Sigmoid colon (tissue), 7 donors: ENCODE results near the gene BTK. TPM values are rescaled to one million over a fixed set of nuclear protein-coding genes. Genes with fewer than 3 reads are reported as not detected.

Source experiments
- DNase-seq: peaks from one replicate; pipeline ENCODE4 v3.0.0-alpha.2; 2019
- H3K27ac ChIP-seq, 4 donors: fragments of 200-600 bp; sonication (generic); one replicate each; pipeline ENCODE4 v1.5.1; 2016 to 2019; ENCODE audit warnings: mild to moderate bottlenecking in 1 of 4
- H3K27me3 ChIP-seq, 3 donors: fragments of 200-600 bp; sonication (generic); one replicate each; pipeline ENCODE4 v1.5.1; 2019; ENCODE audit warnings: mild to moderate bottlenecking in 1 of 3
- H3K36me3 ChIP-seq, 4 donors: fragments of 200-600 bp; sonication (generic); one replicate each; pipeline ENCODE4 v1.5.1; 2016 to 2019
- H3K4me1 ChIP-seq, 4 donors: fragments of 200-600 bp; sonication (generic); one replicate each; pipeline ENCODE4 v1.5.1; 2017 to 2019
- H3K4me3 ChIP-seq, 4 donors: fragments of 200-600 bp; sonication (generic); one replicate each; pipeline ENCODE4 v1.5.1; 2017 to 2019; ENCODE audit warnings: mild to moderate bottlenecking in 2 of 4, moderate library complexity in 1 of 4
- H3K9me3 ChIP-seq, 4 donors: fragments of 200-600 bp in 3 of 4; sonication (generic) in 3 of 4; one replicate each; pipeline versions ENCODE4 v1.5.1 to v1.6.1; 2013 to 2019
- EP300 ChIP-seq, 4 donors: sonication (generic); formaldehyde crosslinking; IDR thresholded peaks; one replicate each; pipeline ENCODE4 v1.6.1; 2017; ENCODE audit warnings: antibody characterized with exemption in 4 of 4
- POLR2A ChIP-seq, 2 donors: fragments of 450-650 bp; IDR thresholded peaks; one replicate each; pipeline ENCODE4 v1.6.1; 2016; ENCODE audit warnings: antibody characterized with exemption in 2 of 2, mild to moderate bottlenecking in 2 of 2, moderate library complexity in 2 of 2
- POLR2AphosphoS5 ChIP-seq, 4 donors: sonication (generic); formaldehyde crosslinking; IDR thresholded peaks; one replicate each; pipeline ENCODE4 v1.6.1; 2017; ENCODE audit warnings: antibody characterized with exemption in 4 of 4
- WGBS, 2 donors: extraction: QIAGEN DNeasy Blood & Tissue Kit; methylation state at CpG; one replicate each; pipeline ENCODE4 v1.1.7; 2013; 5-methylcytosine and 5-hydroxymethylcytosine counted together
- intact Hi-C: fragments of 100-400 bp; cut with DNase I; formaldehyde crosslinking; loops from one replicate; pipeline ENCODE4 v1.15.1; 2023
- polyA plus RNA-seq, 3 donors: library from polyadenylated mRNA; stranded (reverse); fragments of 200-250 nt; gene quantifications; one replicate each; pipeline ENCODE4 v1.2.3, GENCODE V29; 2013
- total RNA-seq, 4 donors: library from RNA; depleted of rRNA; stranded (reverse); fragments of >200 nt; gene quantifications; one replicate each; pipeline ENCODE4 v1.1.0, GENCODE V29; 2016
- TF ChIP-seq, protein P1 (sequence below), 4 experiments: fragments of 450-650 bp in 3 of 4; fragments of 200-600 bp in 1 of 4; IDR thresholded peaks; one replicate each; pipeline ENCODE4 v1.5.1; 2016 to 2019; ENCODE audit warnings: antibody characterized with exemption in 4 of 4, mild to moderate bottlenecking in 3 of 4, moderate library complexity in 2 of 4
- donor health status: healthy with polysubstance abuse.
- donor health status: Bipolar disorder and iron deficiency.
- donor health status: healthy.

Gene BTK
- total and polyA plus RNA-seq, 7 donors, result 4.2 to 23.2 (median 5.8) TPM

GRCh38 chrX:101386542-101386885 is 523 bp upstream of the BTK start:
- no peaks in the 10 kb centered on the region for H3K36me3 ChIP-seq
- no peaks in the 10 kb centered on the region for H3K9me3 ChIP-seq
- no peak overlapping the region for H3K27ac ChIP-seq
- intact Hi-C loops, result no loop called here
- H3K27me3 ChIP-seq, result no peaks in the 10 kb centered on the region
- WGBS, 2 donors, result 60 to 87% methylated on average over 6 of the region's 6 CpGs
- TF ChIP-seq POLR2AphosphoS5 (IDR thresholded peaks at IDR 0.05), result no peak
- no peak for TF ChIP-seq POLR2A (IDR thresholded peaks at IDR 0.05)
- TF ChIP-seq, protein P1, sequence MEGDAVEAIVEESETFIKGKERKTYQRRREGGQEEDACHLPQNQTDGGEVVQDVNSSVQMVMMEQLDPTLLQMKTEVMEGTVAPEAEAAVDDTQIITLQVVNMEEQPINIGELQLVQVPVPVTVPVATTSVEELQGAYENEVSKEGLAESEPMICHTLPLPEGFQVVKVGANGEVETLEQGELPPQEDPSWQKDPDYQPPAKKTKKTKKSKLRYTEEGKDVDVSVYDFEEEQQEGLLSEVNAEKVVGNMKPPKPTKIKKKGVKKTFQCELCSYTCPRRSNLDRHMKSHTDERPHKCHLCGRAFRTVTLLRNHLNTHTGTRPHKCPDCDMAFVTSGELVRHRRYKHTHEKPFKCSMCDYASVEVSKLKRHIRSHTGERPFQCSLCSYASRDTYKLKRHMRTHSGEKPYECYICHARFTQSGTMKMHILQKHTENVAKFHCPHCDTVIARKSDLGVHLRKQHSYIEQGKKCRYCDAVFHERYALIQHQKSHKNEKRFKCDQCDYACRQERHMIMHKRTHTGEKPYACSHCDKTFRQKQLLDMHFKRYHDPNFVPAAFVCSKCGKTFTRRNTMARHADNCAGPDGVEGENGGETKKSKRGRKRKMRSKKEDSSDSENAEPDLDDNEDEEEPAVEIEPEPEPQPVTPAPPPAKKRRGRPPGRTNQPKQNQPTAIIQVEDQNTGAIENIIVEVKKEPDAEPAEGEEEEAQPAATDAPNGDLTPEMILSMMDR (IDR thresholded peaks at IDR 0.05), result no peak
- no peak for TF ChIP-seq EP300 (IDR thresholded peaks at IDR 0.05)
- peaks cover 0 to 1% (median 0%) of the 10 kb centered on the region in 4 donors for H3K4me1 ChIP-seq
- H3K4me3 ChIP-seq, result no peak overlapping the region
- DNase-seq, result no peak

DNA sequence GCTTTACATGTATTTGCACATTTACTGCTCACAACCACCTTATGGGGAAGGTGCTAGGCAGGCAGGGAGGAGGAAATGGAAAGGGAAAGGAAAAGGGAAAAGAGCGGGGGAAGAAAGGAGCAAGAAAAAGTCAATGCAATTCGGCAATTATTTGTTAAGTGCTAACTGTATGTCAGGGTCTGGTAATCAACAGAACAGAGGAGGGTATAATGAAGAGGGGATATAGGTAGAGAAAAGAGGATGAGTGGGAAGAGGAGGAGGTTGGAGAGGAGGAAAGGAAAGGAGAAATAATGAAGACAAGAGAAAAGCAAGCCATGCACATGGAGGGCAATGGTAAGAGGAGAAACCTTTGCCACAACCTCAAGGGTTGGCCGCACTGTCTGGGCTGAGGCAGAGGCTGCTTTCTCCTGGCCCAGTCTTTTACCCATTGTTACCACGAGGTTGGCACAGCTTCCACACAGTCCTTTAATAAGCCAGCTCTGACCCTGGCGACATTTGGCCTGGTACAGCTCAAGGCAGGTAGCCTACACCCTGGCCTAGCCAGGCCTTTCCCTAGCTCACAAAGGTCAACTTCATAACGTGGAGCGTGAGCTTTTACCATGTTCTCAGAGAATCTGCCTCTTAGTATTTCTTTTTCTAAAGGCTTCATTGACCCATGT is 836 bp downstream of the BTK start:
- H3K4me3 ChIP-seq, result peak overlapping the region in 1 of 4 donors; percentile 11
- TF ChIP-seq POLR2AphosphoS5 (IDR thresholded peaks at IDR 0.05), result no peak
- no peak for TF ChIP-seq POLR2A (IDR thresholded peaks at IDR 0.05)
- TF ChIP-seq, protein P1 (IDR thresholded peaks at IDR 0.05), result no peak
- no peak for TF ChIP-seq EP300 (IDR thresholded peaks at IDR 0.05)

GRCh38 chrX:101383679-101384205 is 2.2 kb downstream of the BTK start:
- no peaks in the 10 kb centered on the region for H3K9me3 ChIP-seq
- WGBS, 2 donors, result 38 to 73% methylated on average over 4 of the region's 4 CpGs
- no peaks in the 10 kb centered on the region for H3K36me3 ChIP-seq
- no peaks in the 10 kb centered on the region for H3K27me3 ChIP-seq
- H3K4me3 ChIP-seq, result no peak overlapping the region
- intact Hi-C loops, result no loop called here
- TF ChIP-seq POLR2AphosphoS5 (IDR thresholded peaks at IDR 0.05), result no peak
- no peak for TF ChIP-seq EP300 (IDR thresholded peaks at IDR 0.05)
- TF ChIP-seq, protein P1 (IDR thresholded peaks at IDR 0.05), result no peak
- H3K27ac ChIP-seq, result no peak overlapping the region
- H3K4me1 ChIP-seq, result no peaks in the 10 kb centered on the region
- DNase-seq, result no peak

More for the DNA sequence above, 836 bp downstream of the BTK start:
- Histone ChIP-seq H3K27ac (no peak overlapping the region), H3K27me3 (no peaks in the 10 kb centered on the region), H3K36me3 (no peaks in the 10 kb centered on the region), H3K9me3 (no peaks in the 10 kb centered on the region), H3K4me1 (no peaks in the 10 kb centered on the region)
- 76 to 82% methylated on average over 7 of the region's 7 CpGs for WGBS, 2 donors
- intact Hi-C loops, result no loop called here
- DNase-seq, result no peak

DNA sequence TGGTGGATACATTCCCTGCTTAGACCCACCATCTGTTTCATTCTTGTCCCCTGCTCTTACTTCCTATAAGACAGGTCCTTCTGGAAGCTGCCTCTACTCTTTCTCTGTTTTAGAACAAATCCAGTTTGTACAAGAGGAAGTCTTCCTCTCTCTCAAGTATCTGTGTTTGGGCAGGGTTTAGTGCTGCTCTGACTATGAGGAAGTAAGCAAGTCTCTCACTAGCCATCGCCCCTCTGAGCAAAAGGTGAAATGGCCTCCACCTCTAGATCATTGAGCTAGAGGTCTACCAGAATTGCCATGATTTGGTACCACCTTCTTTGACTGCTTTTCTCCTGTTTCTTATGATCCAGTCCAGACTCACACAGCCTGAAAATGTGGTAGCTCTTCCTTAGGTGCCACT is 8.4 kb downstream of the BTK start:
- TF ChIP-seq, protein P1 (IDR thresholded peaks at IDR 0.05), result no peak
- TF ChIP-seq EP300 (IDR thresholded peaks at IDR 0.05) (no peak), POLR2A (IDR thresholded peaks at IDR 0.05) (no peak), POLR2AphosphoS5 (IDR thresholded peaks at IDR 0.05) (no peak)
- Histone ChIP-seq H3K4me1 (no peaks in the 10 kb centered on the region), H3K27ac (no peak overlapping the region), H3K4me3 (no peak overlapping the region), H3K27me3 (no peaks in the 10 kb centered on the region), H3K36me3 (no peaks in the 10 kb centered on the region), H3K9me3 (no peaks in the 10 kb centered on the region)
- 28 to 38% methylated on average over 1 of the region's 1 CpG for WGBS, 2 donors
- DNase-seq, result no peak
- intact Hi-C loops, result no loop called here
